Fibroblast of upper back skin (primary cell): ENCODE results near the gene SPANXN3.
"Not testable (repeated sequence)": the region's sequence is repeated elsewhere in the genome, so short reads cannot be mapped to it uniquely, and the experiment has no call there.

Source experiments
- DNase-seq: peaks from one replicate; pipeline ENCODE4 v3.0.0-alpha.2; 2013

The SPANXN3 gene

GRCh38 chrX:143517375-143517774 is at the start of gene SPANXN3:
Gene SPANXN3 (minus strand): TSS chrX:143517475. CDS start chrX:143517391, 84 bp downstream.
- not testable (repeated sequence) for DNase-seq

GRCh38 chrX:143536176-143536575 is 18.9 kb upstream of the SPANXN3 start:
- DNase-seq = no peak

- not testable (repeated sequence) for DNase-seq
Observed at GRCh38 chrX:143502196-143502595, 15.1 kb downstream of the SPANXN3 start.

- no peak for DNase-seq
Observed at GRCh38 chrX:143500751-143501150, 16.5 kb downstream of the SPANXN3 start.

- no peak for DNase-seq
Observed at GRCh38 chrX:143486105-143486504, 31.2 kb downstream of the SPANXN3 start.

- no peak for DNase-seq
Observed at GRCh38 chrX:143476751-143477150, 40.5 kb downstream of the SPANXN3 start.

- no peak for DNase-seq
Observed at GRCh38 chrX:143472347-143472938, 44.8 kb downstream of the SPANXN3 start.

GRCh38 chrX:143466130-143466529 is 51.1 kb downstream of the SPANXN3 start:
- no peak for DNase-seq

GRCh38 chrX:143462696-143463095 is 54.6 kb downstream of the SPANXN3 start:
- no peak for DNase-seq

- no peak for DNase-seq
Observed at GRCh38 chrX:143461606-143462005, 55.7 kb downstream of the SPANXN3 start.
